Left lobe of liver (tissue), 2 donors: Measurements from ENCODE around the gene DBNL. TPM values are rescaled to one million over a fixed set of nuclear protein-coding genes. Genes with fewer than 3 reads are reported as not detected.
A peak's percentile ranks its signal among the peaks of the same experiment; 100 is the strongest.

Experiments used
- ATAC-seq: fragments of 200-7000 bp; cut with Tn5 transposase; one replicate; pipeline ENCODE4 v1.9.1; 2020; ENCODE audit warnings: mild to moderate bottlenecking, moderate library complexity
- DNase-seq: peaks from one replicate; pipeline ENCODE4 v3.0.0-alpha.2; 2020; ENCODE audit warnings: low spot score
- total RNA-seq: library from RNA; stranded (reverse); gene quantifications from one replicate; pipeline ENCODE4 v1.2.1, GENCODE V29; 2021
- donor health status: DM: no; HTN: no; CAD: no; lungs with moderate emphysema.
- donor health status: DM: no; HTN: yes; CAD: no.

The DBNL gene
- total RNA-seq, 1 donor from 2014 or later = 38.9 TPM

GRCh38 chr7:44094883-44095592 lies 50.5 kb downstream of the DBNL start:
- ATAC-seq = no peak
- no peak for DNase-seq

GRCh38 chr7:44095781-44096180 lies 51.3 kb downstream of the DBNL start:
- no peak for DNase-seq

GRCh38 chr7:44096326-44096881 lies 51.9 kb downstream of the DBNL start:
- ATAC-seq (no peak), DNase-seq (no peak)

More at GRCh38 chr7:44095781-44096180, 51.3 kb downstream of the DBNL start:
- no peak for ATAC-seq

- DNase-seq (no peak), ATAC-seq (no peak)
Measured at GRCh38 chr7:44097064-44097932, 52.8 kb downstream of the DBNL start.

- DNase-seq (no peak), ATAC-seq (no peak)
Measured at GRCh38 chr7:44098092-44099068, 53.9 kb downstream of the DBNL start.

- ATAC-seq = no peak
- no peak for DNase-seq
Measured at GRCh38 chr7:44099669-44100068, 55.2 kb downstream of the DBNL start.

GRCh38 chr7:44100458-44101302 lies 56.2 kb downstream of the DBNL start:
- no peak for DNase-seq
- ATAC-seq = no peak

GRCh38 chr7:44101303-44101965 lies 56.9 kb downstream of the DBNL start:
- no peak for DNase-seq
- no peak for ATAC-seq

- DNase-seq = no peak
Measured at GRCh38 chr7:44101966-44102845, 57.7 kb downstream of the DBNL start.

GRCh38 chr7:44102846-44103565 lies 58.5 kb downstream of the DBNL start:
- no peak for DNase-seq
- ATAC-seq = no peak

More at GRCh38 chr7:44101966-44102845, 57.7 kb downstream of the DBNL start:
- no peak for ATAC-seq

GRCh38 chr7:44103566-44103922 lies 59.0 kb downstream of the DBNL start:
- no peak for DNase-seq
- ATAC-seq = no peak

GRCh38 chr7:44103923-44104859 lies 59.7 kb downstream of the DBNL start, which contains the start of gene AEBP1:
AEBP1 (plus strand) TSS chr7:44104345; CDS start chr7:44104666, 321 bp downstream.
- DNase-seq (no peak), ATAC-seq (peak; percentile 21)

GRCh38 chr7:44104860-44105771 lies 60.6 kb downstream of the DBNL start:
- no peak for DNase-seq
- ATAC-seq = peak; percentile 6

GRCh38 chr7:44105832-44106231 lies 61.3 kb downstream of the DBNL start:
- no peak for ATAC-seq

More at GRCh38 chr7:44105832-44106231, 61.3 kb downstream of the DBNL start:
- DNase-seq = no peak
